HG02610 (cell line): Measurements from ENCODE around the gene FSTL4.

Source experiments
- ATAC-seq: cut with Tn5 transposase; IDR thresholded peaks from one replicate; pipeline ENCODE4 v1.9.1; 2021; ENCODE audit warnings: mild to moderate bottlenecking, moderate library complexity; ENCODE audit not compliant: unreplicated experiment

Gene FSTL4

GRCh38 chr5:133483406-133484090 lies 128.8 kb downstream of the FSTL4 start:
- no peak for ATAC-seq

DNA sequence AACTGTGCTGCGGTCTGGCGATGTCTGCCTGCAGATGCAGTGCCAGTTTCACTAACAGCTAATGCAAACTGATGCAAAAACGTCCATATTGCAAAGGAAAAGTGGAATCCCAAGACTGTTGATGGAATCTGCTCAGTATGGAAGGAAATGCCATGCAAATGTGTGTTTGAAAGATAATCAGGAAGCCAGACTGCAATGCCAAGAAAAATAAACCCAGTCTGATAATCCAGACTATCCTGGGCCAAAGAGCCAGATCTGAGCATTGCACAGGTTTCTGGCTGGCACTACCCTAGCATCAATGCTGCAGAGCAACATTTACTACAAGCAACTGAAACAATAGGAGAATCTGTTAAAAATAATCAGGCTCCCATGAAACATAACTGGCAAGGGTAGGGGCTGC lies 130.3 kb downstream of the FSTL4 start:
- no peak for ATAC-seq

GRCh38 chr5:133480866-133481265 lies 131.5 kb downstream of the FSTL4 start:
- ATAC-seq: no peak

- ATAC-seq: no peak
Measured at GRCh38 chr5:133480366-133480765, 132.0 kb downstream of the FSTL4 start.

GRCh38 chr5:133478199-133478985 lies 133.9 kb downstream of the FSTL4 start:
- no peak for ATAC-seq

GRCh38 chr5:133475986-133476385 lies 136.4 kb downstream of the FSTL4 start:
- ATAC-seq: no peak

DNA sequence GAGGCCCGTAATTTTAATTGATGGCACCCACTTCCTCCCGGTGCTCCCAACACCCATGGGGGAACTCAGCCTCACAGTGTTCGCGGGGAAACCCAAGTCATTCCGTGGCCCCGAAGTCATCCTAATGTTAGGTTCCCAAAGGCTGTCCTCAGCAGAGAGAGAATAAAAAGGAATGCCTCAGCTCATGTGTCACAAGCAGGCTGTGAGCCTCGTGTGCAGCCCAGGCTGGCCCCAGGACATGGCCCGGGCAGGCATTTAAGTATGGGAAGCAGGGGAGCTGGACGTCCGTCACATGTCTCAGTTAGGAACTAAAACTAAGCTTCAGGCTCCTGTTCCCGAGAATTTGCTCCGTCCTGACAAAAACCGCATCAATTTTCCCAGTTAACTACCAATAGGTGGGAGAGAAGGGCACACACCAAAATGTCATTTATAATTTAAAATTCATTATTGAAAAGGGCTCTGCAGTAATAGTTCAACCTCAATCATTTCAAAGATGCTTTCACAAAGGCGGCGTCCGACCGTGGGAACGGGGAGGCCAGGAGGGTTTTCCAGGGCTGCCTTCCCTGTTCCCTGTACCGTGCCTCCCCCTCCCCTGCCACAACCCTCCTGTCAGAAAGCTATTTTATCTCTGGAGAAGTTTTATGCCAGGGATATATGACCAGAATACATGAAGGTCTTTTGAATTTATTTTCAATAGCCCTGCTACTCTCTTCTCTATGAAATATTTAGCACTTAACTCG lies 137.3 kb downstream of the FSTL4 start:
- ATAC-seq: no peak

- no peak for ATAC-seq
Measured at GRCh38 chr5:133473291-133473690, 139.1 kb downstream of the FSTL4 start.

DNA sequence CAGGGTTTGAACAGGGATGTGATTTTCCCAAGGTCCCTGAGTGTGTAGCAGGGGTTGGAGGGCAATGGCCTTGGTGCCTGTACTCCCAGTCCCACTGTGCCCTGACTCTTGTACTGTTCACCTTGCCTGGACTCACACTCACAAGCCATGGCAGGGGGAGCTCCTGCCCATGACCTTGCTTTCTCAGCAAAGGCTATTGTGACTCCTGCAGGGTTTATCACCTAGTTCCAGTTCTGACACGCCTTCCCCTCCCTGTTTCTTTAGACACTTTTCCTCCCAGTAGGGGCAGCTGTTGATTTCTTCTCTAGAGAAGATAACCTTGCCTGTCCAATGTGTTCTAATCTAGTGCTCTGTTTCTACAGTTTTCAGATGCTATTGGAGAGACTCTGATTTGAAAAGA lies 139.5 kb downstream of the FSTL4 start:
- ATAC-seq: no peak

- ATAC-seq: no peak
Measured at GRCh38 chr5:133471699-133472098, 140.6 kb downstream of the FSTL4 start.

- ATAC-seq: no peak
Measured at GRCh38 chr5:133470841-133471240, 141.5 kb downstream of the FSTL4 start.

DNA sequence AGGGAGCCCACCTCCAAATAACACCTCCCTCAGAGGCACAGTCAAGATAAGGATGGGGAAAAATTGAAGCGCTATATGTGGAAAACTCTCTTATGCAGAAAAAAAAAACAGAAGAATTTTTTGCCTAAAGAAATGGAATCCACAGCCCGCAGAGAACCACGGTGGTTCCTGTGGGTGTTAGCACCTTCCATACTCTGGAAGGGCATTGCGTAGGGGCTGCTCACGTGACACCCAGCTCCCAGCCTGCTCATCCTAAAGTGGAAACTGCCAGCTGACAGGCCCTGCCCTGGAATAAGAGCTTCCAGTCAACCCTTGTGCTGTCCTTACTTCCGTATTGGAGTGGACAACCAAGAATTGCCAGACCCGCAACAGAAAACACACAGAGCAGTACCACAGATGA lies 142.5 kb downstream of the FSTL4 start:
- no peak for ATAC-seq

GRCh38 chr5:133469252-133469651 lies 143.1 kb downstream of the FSTL4 start:
- no peak for ATAC-seq

GRCh38 chr5:133468596-133468995 lies 143.7 kb downstream of the FSTL4 start:
- no peak for ATAC-seq

GRCh38 chr5:133467826-133468463 lies 144.4 kb downstream of the FSTL4 start:
- ATAC-seq: no peak

- no peak for ATAC-seq
Measured at GRCh38 chr5:133467335-133467779, 145.0 kb downstream of the FSTL4 start.

GRCh38 chr5:133466556-133467334 lies 145.6 kb downstream of the FSTL4 start:
- no peak for ATAC-seq

DNA sequence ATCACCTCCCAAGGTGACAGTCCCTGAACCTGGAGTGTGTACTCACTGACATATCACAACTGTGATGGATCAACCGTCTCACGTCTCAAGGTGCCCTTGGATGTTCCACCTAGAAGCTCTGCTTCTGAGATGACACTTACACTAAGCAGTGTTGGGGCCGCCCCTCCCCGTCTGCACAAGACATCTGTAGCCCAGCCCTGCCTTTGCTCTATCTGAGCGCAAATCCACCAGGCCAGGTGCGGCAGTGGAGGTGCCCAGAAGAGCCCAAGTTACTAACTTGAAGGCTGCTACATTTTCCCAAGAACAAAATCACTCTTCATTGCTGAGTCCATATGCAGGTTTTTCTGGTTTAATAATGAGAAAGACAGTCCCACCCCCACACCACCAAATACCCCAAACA lies 148.3 kb downstream of the FSTL4 start:
- no peak for ATAC-seq

GRCh38 chr5:133461796-133462516 lies 150.4 kb downstream of the FSTL4 start:
- ATAC-seq: no peak
